Neural progenitor cell (in vitro differentiated cells): Measurements from ENCODE around the gene MANBA. TPM values are rescaled to one million over a fixed set of nuclear protein-coding genes. Genes with fewer than 3 reads are reported as not detected.
"Not testable (repeated sequence)": the region's sequence is repeated elsewhere in the genome, so short reads cannot be mapped to it uniquely, and the experiment has no call there.

Experiments
- DNase-seq: peaks from one replicate; pipeline ENCODE4 v3.0.0-alpha.2; 2016; ENCODE audit warnings: low spot score
- H2AFZ ChIP-seq: fragments of 200-600 bp; sonication (generic); replicated peaks from 2 replicates; pipeline ENCODE4 v1.6.1; 2016; ENCODE audit warnings: antibody characterized with exemption
- H3F3A ChIP-seq: fragments of 200-600 bp; sonication (generic); 2 replicates; pipeline ENCODE4 v1.6.1; 2016; ENCODE audit warnings: antibody characterized with exemption, low read depth
- H3K27ac ChIP-seq: fragments of 200-600 bp; sonication (generic); 2 replicates; pipeline ENCODE4 v1.5.1; 2016; ENCODE audit warnings: mild to moderate bottlenecking
- H3K27me3 ChIP-seq: fragments of 200-600 bp; sonication (generic); 2 replicates; pipeline ENCODE4 v1.6.1; 2016; ENCODE audit warnings: mild to moderate bottlenecking, moderate library complexity
- H3K36me3 ChIP-seq: fragments of 200-600 bp; sonication (generic); 2 replicates; pipeline ENCODE4 v1.5.1; 2016
- H3K4me1 ChIP-seq: fragments of 200-600 bp; sonication (generic); 2 replicates; pipeline ENCODE4 v1.6.1; 2016; ENCODE audit warnings: mixed run types
- H3K4me2 ChIP-seq: fragments of 200-600 bp; sonication (generic); 2 replicates; pipeline ENCODE4 v1.6.1; 2016
- H3K4me3 ChIP-seq: fragments of 200-600 bp; sonication (generic); 2 replicates; pipeline ENCODE4 v1.5.1; 2016
- H3K79me2 ChIP-seq: fragments of 200-600 bp; sonication (generic); 2 replicates; pipeline ENCODE4 v1.6.1; 2016; ENCODE audit warnings: low read depth
- H3K9ac ChIP-seq: fragments of 200-600 bp; sonication (generic); 2 replicates; pipeline ENCODE4 v1.6.1; 2016
- H3K9me3 ChIP-seq: fragments of 200-600 bp; sonication (generic); 2 replicates; pipeline ENCODE4 v1.5.1; 2016; ENCODE audit warnings: low read depth
- H4K20me1 ChIP-seq: fragments of 200-600 bp; sonication (generic); 2 replicates; pipeline ENCODE4 v1.6.1; 2016; ENCODE audit warnings: low read depth
- H3K27ac Mint-ChIP-seq: 3 replicates; pipeline ENCODE4 v1.8.0; 2021; ENCODE audit warnings: mixed read lengths
- H3K27me3 Mint-ChIP-seq: 2 replicates; pipeline ENCODE4 v1.8.0; 2022; ENCODE audit warnings: low read depth, mild to moderate bottlenecking, inconsistent platforms, moderate library complexity, mixed read lengths; ENCODE audit not compliant: insufficient read depth
- H3K36me3 Mint-ChIP-seq: 3 replicates; pipeline ENCODE4 v1.8.0; 2021; ENCODE audit warnings: mixed read lengths
- H3K4me1 Mint-ChIP-seq: 3 replicates; pipeline ENCODE4 v1.8.0; 2021; ENCODE audit warnings: mixed read lengths
- H3K4me3 Mint-ChIP-seq: 3 replicates; pipeline ENCODE4 v1.8.0; 2021; ENCODE audit warnings: mild to moderate bottlenecking, moderate library complexity, mixed read lengths
- H3K9me3 Mint-ChIP-seq: 3 replicates; pipeline ENCODE4 v1.8.0; 2020; ENCODE audit warnings: mixed read lengths
- CTCF ChIP-seq: fragments of 200-600 bp; sonication (generic); IDR thresholded peaks from 2 replicates; pipeline ENCODE4 v1.5.1; 2017; ENCODE audit warnings: antibody characterized with exemption, mild to moderate bottlenecking
- EZH2 ChIP-seq: fragments of 200-600 bp; sonication (generic); IDR thresholded peaks from 2 replicates; pipeline ENCODE4 v1.6.1; 2017; ENCODE audit warnings: antibody characterized with exemption, mild to moderate bottlenecking, moderate library complexity
- EZH2phosphoT487 ChIP-seq: fragments of 200-600 bp; sonication (generic); IDR thresholded peaks from 2 replicates; pipeline ENCODE4 v1.6.1; 2017; ENCODE audit warnings: antibody characterized with exemption
- total RNA-seq: library from RNA; depleted of rRNA; stranded (reverse); fragments of >200 nt; gene quantifications from 2 replicates; pipeline ENCODE4 v1.2.3, GENCODE V29; 2015; ENCODE audit warnings: low replicate concordance

The MANBA gene
- total RNA-seq, 1 donor from 2014 or later, result 53.4 TPM

GRCh38 chr4:102710986-102711385 lies 49.8 kb downstream of the MANBA start:
- H3K4me3 Mint-ChIP-seq, result no peak overlapping the region
- Histone ChIP-seq H4K20me1 (no peaks in the 10 kb centered on the region), H3K27me3 (no peaks in the 10 kb centered on the region), H3K9me3 (no peaks in the 10 kb centered on the region), H2AFZ (no peak overlapping the region), H3K4me3 (no peak overlapping the region), H3K27ac (no peak overlapping the region), H3K4me1 (no peaks in the 10 kb centered on the region), H3K36me3 (no peaks in the 10 kb centered on the region), H3F3A (no peaks in the 10 kb centered on the region), H3K9ac (no peak overlapping the region), H3K79me2 (peaks cover 3% of the 10 kb centered on the region), H3K4me2 (no peak overlapping the region)
- H3K36me3 Mint-ChIP-seq, result peaks cover 5% of the 10 kb centered on the region
- H3K27me3 Mint-ChIP-seq, result no peaks in the 10 kb centered on the region
- no peak overlapping the region for H3K27ac Mint-ChIP-seq
- no peaks in the 10 kb centered on the region for H3K9me3 Mint-ChIP-seq
- DNase-seq, result no peak
- TF ChIP-seq EZH2 (no peak), CTCF (no peak), EZH2phosphoT487 (no peak)
- no peaks in the 10 kb centered on the region for H3K4me1 Mint-ChIP-seq

- H3K9me3 ChIP-seq, H3K9ac ChIP-seq, H3K4me1 Mint-ChIP-seq, H3F3A ChIP-seq, H4K20me1 ChIP-seq, H3K4me1 ChIP-seq, H3K4me3 Mint-ChIP-seq, DNase-seq, H3K27ac ChIP-seq, H3K27ac Mint-ChIP-seq, H3K27me3 ChIP-seq, H3K9me3 Mint-ChIP-seq, H3K36me3 Mint-ChIP-seq, H3K36me3 ChIP-seq, H3K27me3 Mint-ChIP-seq, H3K79me2 ChIP-seq, H3K4me2 ChIP-seq, H2AFZ ChIP-seq, H3K4me3 ChIP-seq: not testable (repeated sequence)
These were observed 51.7 kb downstream of the MANBA start for GRCh38 chr4:102709060-102709459.

GRCh38 chr4:102707150-102707549 lies 53.6 kb downstream of the MANBA start:
- Histone ChIP-seq H2AFZ (no peak overlapping the region), H3K79me2 (peaks cover 6% of the 10 kb centered on the region), H3F3A (no peaks in the 10 kb centered on the region), H3K36me3 (no peaks in the 10 kb centered on the region), H3K9me3 (no peaks in the 10 kb centered on the region), H3K27me3 (no peaks in the 10 kb centered on the region), H3K4me2 (no peak overlapping the region), H4K20me1 (no peaks in the 10 kb centered on the region), H3K9ac (no peak overlapping the region), H3K27ac (no peak overlapping the region), H3K4me3 (no peak overlapping the region), H3K4me1 (no peaks in the 10 kb centered on the region)
- no peak for DNase-seq
- no peaks in the 10 kb centered on the region for H3K27me3 Mint-ChIP-seq
- H3K4me3 Mint-ChIP-seq, result no peak overlapping the region
- H3K36me3 Mint-ChIP-seq, result peaks cover 6% of the 10 kb centered on the region
- H3K9me3 Mint-ChIP-seq, result no peaks in the 10 kb centered on the region
- TF ChIP-seq CTCF (no peak), EZH2phosphoT487 (no peak)
- H3K4me1 Mint-ChIP-seq, result no peaks in the 10 kb centered on the region
- H3K27ac Mint-ChIP-seq, result no peak overlapping the region

- Mint-ChIP-seq H3K27me3 (no peaks in the 10 kb centered on the region), H3K27ac (no peak overlapping the region), H3K36me3 (peaks cover 9% of the 10 kb centered on the region), H3K4me3 (no peak overlapping the region), H3K4me1 (no peaks in the 10 kb centered on the region), H3K9me3 (peaks cover 2% of the 10 kb centered on the region)
- DNase-seq, result no peak
- no peak overlapping the region for H3K9ac ChIP-seq
- H3F3A ChIP-seq, result no peaks in the 10 kb centered on the region
- no peak overlapping the region for H3K27ac ChIP-seq
- peaks cover 6% of the 10 kb centered on the region for H3K79me2 ChIP-seq
- no peaks in the 10 kb centered on the region for H4K20me1 ChIP-seq
- H3K9me3 ChIP-seq, result no peaks in the 10 kb centered on the region
- H3K4me2 ChIP-seq, result no peak overlapping the region
- TF ChIP-seq EZH2phosphoT487 (no peak), CTCF (no peak)
- no peak overlapping the region for H2AFZ ChIP-seq
- H3K4me3 ChIP-seq, result no peak overlapping the region
- H3K36me3 ChIP-seq, result no peaks in the 10 kb centered on the region
- no peaks in the 10 kb centered on the region for H3K4me1 ChIP-seq
- no peaks in the 10 kb centered on the region for H3K27me3 ChIP-seq
These were observed 55.3 kb downstream of the MANBA start for GRCh38 chr4:102705391-102705935.
